PFSK-1 (cell line): ENCODE measurements around the gene ANGPT4.

ENCODE experiments used
- FOXP2 ChIP-seq: optimal IDR thresholded peaks from 2 replicates; pipeline ENCODE3; 2011; ENCODE audit warnings: borderline replicate concordance, control low read depth, inconsistent platforms; ENCODE audit not compliant: insufficient read depth; ENCODE audit errors: extremely low read length, extremely low read depth
- POLR2AphosphoS5 ChIP-seq: IDR thresholded peaks from 2 replicates; pipeline ENCODE4 v1.6.1; 2012; ENCODE audit warnings: low read depth, mild to moderate bottlenecking, control low read depth, low read length, moderate library complexity
- SIN3A ChIP-seq: IDR thresholded peaks from 2 replicates; pipeline ENCODE4 v1.6.1; 2012; ENCODE audit warnings: mild to moderate bottlenecking, low read length, moderate library complexity, borderline replicate concordance; ENCODE audit not compliant: insufficient read depth
- TAF1 ChIP-seq: IDR thresholded peaks from 2 replicates; pipeline ENCODE4 v1.6.1; 2012; ENCODE audit warnings: low read length, control low read depth, borderline replicate concordance; ENCODE audit not compliant: insufficient read depth
- TF ChIP-seq, protein P1 (sequence below), 2 experiments: IDR thresholded peaks; 2 replicates each; pipeline versions ENCODE4 v1.6.1 to v1.8.0; 2011 to 2012; ENCODE audit warnings: low read depth in 2 of 2, low read length in 2 of 2, control low read depth in 1 of 2, inconsistent platforms in 1 of 2, mild to moderate bottlenecking in 1 of 2, moderate library complexity in 1 of 2; ENCODE audit not compliant: insufficient read depth in 1 of 2

GRCh38 chr20:916825-917224 is 691 bp upstream of the ANGPT4 start:
- no peak for TF ChIP-seq POLR2AphosphoS5
- TF ChIP-seq SIN3A = no peak
- TF ChIP-seq, protein P1, sequence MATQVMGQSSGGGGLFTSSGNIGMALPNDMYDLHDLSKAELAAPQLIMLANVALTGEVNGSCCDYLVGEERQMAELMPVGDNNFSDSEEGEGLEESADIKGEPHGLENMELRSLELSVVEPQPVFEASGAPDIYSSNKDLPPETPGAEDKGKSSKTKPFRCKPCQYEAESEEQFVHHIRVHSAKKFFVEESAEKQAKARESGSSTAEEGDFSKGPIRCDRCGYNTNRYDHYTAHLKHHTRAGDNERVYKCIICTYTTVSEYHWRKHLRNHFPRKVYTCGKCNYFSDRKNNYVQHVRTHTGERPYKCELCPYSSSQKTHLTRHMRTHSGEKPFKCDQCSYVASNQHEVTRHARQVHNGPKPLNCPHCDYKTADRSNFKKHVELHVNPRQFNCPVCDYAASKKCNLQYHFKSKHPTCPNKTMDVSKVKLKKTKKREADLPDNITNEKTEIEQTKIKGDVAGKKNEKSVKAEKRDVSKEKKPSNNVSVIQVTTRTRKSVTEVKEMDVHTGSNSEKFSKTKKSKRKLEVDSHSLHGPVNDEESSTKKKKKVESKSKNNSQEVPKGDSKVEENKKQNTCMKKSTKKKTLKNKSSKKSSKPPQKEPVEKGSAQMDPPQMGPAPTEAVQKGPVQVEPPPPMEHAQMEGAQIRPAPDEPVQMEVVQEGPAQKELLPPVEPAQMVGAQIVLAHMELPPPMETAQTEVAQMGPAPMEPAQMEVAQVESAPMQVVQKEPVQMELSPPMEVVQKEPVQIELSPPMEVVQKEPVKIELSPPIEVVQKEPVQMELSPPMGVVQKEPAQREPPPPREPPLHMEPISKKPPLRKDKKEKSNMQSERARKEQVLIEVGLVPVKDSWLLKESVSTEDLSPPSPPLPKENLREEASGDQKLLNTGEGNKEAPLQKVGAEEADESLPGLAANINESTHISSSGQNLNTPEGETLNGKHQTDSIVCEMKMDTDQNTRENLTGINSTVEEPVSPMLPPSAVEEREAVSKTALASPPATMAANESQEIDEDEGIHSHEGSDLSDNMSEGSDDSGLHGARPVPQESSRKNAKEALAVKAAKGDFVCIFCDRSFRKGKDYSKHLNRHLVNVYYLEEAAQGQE (IDR thresholded peaks at IDR 0.05; ENCODE audit: insufficient read depth in 1 of 2, low read depth in 2 of 2, low read length in 2 of 2) = no peak
- no peak for TF ChIP-seq FOXP2
- no peak for TF ChIP-seq TAF1
